ENCODE data around the gene ACOXL.
"Not testable (repeated sequence)": the region's sequence is repeated elsewhere in the genome, so short reads cannot be mapped to it uniquely, and the experiment has no call there.

The ACOXL gene

GRCh38 chr2:111039628-111040383, 307.4 kb downstream of the ACOXL start:
- in situ Hi-C loops (cut with HindIII; ENCODE audit: low sequenced_read_pairs): no loop called here
- TF ChIP-seq CTCF (IDR thresholded peaks at IDR 0.05; ENCODE audit: low read depth, low read length): no peak
- H3K4me3 ChIP-seq (ENCODE audit: low read depth, low read length): no peak overlapping the region
- DNase-seq (ENCODE audit: low read depth, low spot score): no peak

- in situ Hi-C loops (cut with HindIII; ENCODE audit: low sequenced_read_pairs): no loop called here
- no peak overlapping the region for H3K4me3 ChIP-seq (ENCODE audit: low read depth, low read length)
- no peak for TF ChIP-seq CTCF (IDR thresholded peaks at IDR 0.05; ENCODE audit: low read depth, low read length)
- DNase-seq (ENCODE audit: low read depth, low spot score): no peak
Observed at GRCh38 chr2:111041398-111042202, 309.2 kb downstream of the ACOXL start.

- H3K4me3 ChIP-seq (ENCODE audit: low read depth, low read length): no peak overlapping the region
- in situ Hi-C loops (cut with HindIII; ENCODE audit: low sequenced_read_pairs): no loop called here
- DNase-seq (ENCODE audit: low read depth, low spot score): no peak
- TF ChIP-seq CTCF (IDR thresholded peaks at IDR 0.05; ENCODE audit: low read depth, low read length): no peak
Observed at GRCh38 chr2:111042261-111042660, 309.9 kb downstream of the ACOXL start.

- DNase-seq (ENCODE audit: low read depth, low spot score): no peak
Observed at GRCh38 chr2:111042772-111043771, 310.7 kb downstream of the ACOXL start.

GRCh38 chr2:111044066-111044465, 311.7 kb downstream of the ACOXL start:
- no peak overlapping the region for H3K4me3 ChIP-seq (ENCODE audit: low read depth, low read length)
- in situ Hi-C loops (cut with HindIII; ENCODE audit: low sequenced_read_pairs): no loop called here
- TF ChIP-seq CTCF (IDR thresholded peaks at IDR 0.05; ENCODE audit: low read depth, low read length): no peak
- DNase-seq (ENCODE audit: low read depth, low spot score): no peak

More at GRCh38 chr2:111042772-111043771, 310.7 kb downstream of the ACOXL start:
- no peak overlapping the region for H3K4me3 ChIP-seq (ENCODE audit: low read depth, low read length)
- no peak for TF ChIP-seq CTCF (IDR thresholded peaks at IDR 0.05; ENCODE audit: low read depth, low read length)
- in situ Hi-C loops (cut with HindIII; ENCODE audit: low sequenced_read_pairs): no loop called here

- DNase-seq (ENCODE audit: low read depth, low spot score); in situ Hi-C loops (cut with HindIII; ENCODE audit: low sequenced_read_pairs); H3K4me3 ChIP-seq (ENCODE audit: low read depth, low read length): not testable (repeated sequence)
Observed at GRCh38 chr2:111045236-111045635, 312.9 kb downstream of the ACOXL start.

Data from astrocyte of the spinal cord (primary cell).